T-helper 22 cell (primary cell): ENCODE data around the gene RPL15.
"Not testable (repeated sequence)": the region's sequence is repeated elsewhere in the genome, so short reads cannot be mapped to it uniquely, and the experiment has no call there.

Source experiments
- DNase-seq: peaks from one replicate; pipeline ENCODE4 v3.0.0-alpha.2; 2020; ENCODE audit warnings: low read depth

The RPL15 gene

GRCh38 chr3:23889950-23890349 lies 27.0 kb upstream of the RPL15 start:
- no peak for DNase-seq

- no peak for DNase-seq
These were observed 22.5 kb upstream of the RPL15 start for GRCh38 chr3:23894254-23895061.

- no peak for DNase-seq
These were observed 21.8 kb upstream of the RPL15 start for GRCh38 chr3:23895181-23895580.

GRCh38 chr3:23900744-23901143 lies 16.2 kb upstream of the RPL15 start:
- no peak for DNase-seq

- no peak for DNase-seq
These were observed 12.4 kb upstream of the RPL15 start for GRCh38 chr3:23904545-23904944.

GRCh38 chr3:23909341-23909740 lies 7.6 kb upstream of the RPL15 start:
- DNase-seq = no peak

- DNase-seq = no peak
These were observed 5.5 kb upstream of the RPL15 start for GRCh38 chr3:23911397-23911796.

- DNase-seq = not testable (repeated sequence)
These were observed 4.6 kb upstream of the RPL15 start for GRCh38 chr3:23912335-23912734.

- DNase-seq = no peak
These were observed 3.8 kb upstream of the RPL15 start for GRCh38 chr3:23913182-23913581.

- no peak for DNase-seq
These were observed 2.8 kb upstream of the RPL15 start for GRCh38 chr3:23913873-23914743.

- DNase-seq = no peak
These were observed 1.3 kb upstream of the RPL15 start for GRCh38 chr3:23915537-23916108.

- DNase-seq = no peak
These were observed 613 bp upstream of the RPL15 start for GRCh38 chr3:23916152-23916885.

- not testable (repeated sequence) for DNase-seq
These were observed 859 bp downstream of the RPL15 start for GRCh38 chr3:23917679-23918303.

GRCh38 chr3:23918331-23918730 lies 1.4 kb downstream of the RPL15 start:
- not testable (repeated sequence) for DNase-seq

- no peak for DNase-seq
These were observed 2.7 kb downstream of the RPL15 start for GRCh38 chr3:23919628-23920027.

- DNase-seq = no peak
These were observed 3.3 kb downstream of the RPL15 start for GRCh38 chr3:23920151-23920655.

- no peak for DNase-seq
These were observed 4.2 kb downstream of the RPL15 start for GRCh38 chr3:23921052-23921511.

- no peak for DNase-seq
These were observed 6.9 kb downstream of the RPL15 start for GRCh38 chr3:23923786-23924185.

GRCh38 chr3:23926246-23926645 lies 9.3 kb downstream of the RPL15 start:
- DNase-seq = no peak

- no peak for DNase-seq
These were observed 9.8 kb downstream of the RPL15 start for GRCh38 chr3:23926736-23927135.

- no peak for DNase-seq
These were observed 11.6 kb downstream of the RPL15 start for GRCh38 chr3:23928524-23928923.
